A673 (cell line): ENCODE results near the gene DLG3.

Experiments
- CTCF ChIP-seq: fragments of 300-800, 200-600 bp; sonication (generic); conservative IDR thresholded peaks from 2 replicates; pipeline ENCODE4 v1.5.1; 2017; ENCODE audit warnings: low read depth, mild to moderate bottlenecking, antibody characterized with exemption, low read length, moderate library complexity, mixed read lengths
- EZH2 ChIP-seq: fragments of 200-600 bp; sonication (generic); IDR thresholded peaks from 2 replicates; pipeline ENCODE4 v1.6.1; 2017; ENCODE audit warnings: borderline replicate concordance, low read depth, mild to moderate bottlenecking, mixed read lengths, antibody characterized with exemption, low read length; ENCODE audit not compliant: poor library complexity, severe bottlenecking

GRCh38 chrX:70497026-70497425 lies 52.4 kb downstream of the DLG3 start:
- TF ChIP-seq EZH2 (no peak), CTCF (no peak)
